Measurements from ENCODE around the gene FARP2. TPM values are rescaled to one million over a fixed set of nuclear protein-coding genes. Genes with fewer than 3 reads are reported as not detected.
"Not testable (repeated sequence)": the region's sequence is repeated elsewhere in the genome, so short reads cannot be mapped to it uniquely, and the experiment has no call there.

The FARP2 gene
- total and polyA plus RNA-seq, 4 donors: 5.8 to 30.9 (median 14.3) TPM

GRCh38 chr2:241422350-241422749, 66.3 kb downstream of the FARP2 start:
- TF ChIP-seq ZBTB33 (IDR thresholded peaks at IDR 0.05) (no peak), RXRA (IDR thresholded peaks at IDR 0.05) (peak; percentile 49 to 73), HNF4A (conservative IDR thresholded peaks at IDR 0.05) (peak in 1 of 2 donors; percentile 41)
- H3K4me1 ChIP-seq (ENCODE audit: control insufficient read depth in 4 of 4, insufficient read depth in 4 of 4, low read length in 3 of 4): peaks cover 0 to 12% (median 4%) of the 10 kb centered on the region in 4 donors
- peaks cover 2 to 19% (median 13%) of the 10 kb centered on the region in 4 donors for H3K36me3 ChIP-seq (ENCODE audit: control insufficient read depth in 4 of 4, insufficient read depth in 3 of 4, low read depth in 1 of 4, low read length in 3 of 4)
- WGBS: 37% methylated on average over 1 of the region's 1 CpG
- no peaks in the 10 kb centered on the region for H3K27me3 ChIP-seq (ENCODE audit: control insufficient read depth in 4 of 4, insufficient read depth in 4 of 4, low read length in 3 of 4)
- no peak overlapping the region for H3K27ac ChIP-seq (ENCODE audit: low read depth in 1 of 2, low read length in 2 of 2)
- no peak overlapping the region for H3K4me3 ChIP-seq (ENCODE audit: low read depth in 1 of 3, low read length in 3 of 3)
- no peak for DNase-seq (ENCODE audit: low spot score)
- H3K9me3 ChIP-seq (ENCODE audit: control insufficient read depth in 4 of 4, low read length in 3 of 4): no peaks in the 10 kb centered on the region
- no peak overlapping the region for H3K9ac ChIP-seq (ENCODE audit: low read depth in 1 of 2, low read length in 2 of 2)

DNA sequence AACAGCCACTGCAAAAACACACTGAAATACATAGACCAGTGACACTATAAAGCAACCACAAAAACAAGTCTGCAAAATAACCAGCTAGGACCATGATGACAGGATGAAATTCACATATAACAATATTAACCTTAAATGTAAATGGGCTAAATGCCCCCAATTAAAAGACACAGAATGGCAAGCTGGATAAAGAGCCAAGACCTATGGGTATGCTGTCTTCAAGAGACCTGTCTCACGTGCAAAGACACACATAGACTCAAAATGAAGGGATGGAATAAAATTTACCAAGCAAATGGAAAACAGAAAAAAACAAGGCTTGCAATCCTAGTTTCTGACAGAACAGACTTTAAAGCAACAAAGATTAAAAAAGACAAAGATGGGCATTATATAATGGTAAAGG, 67.4 kb downstream of the FARP2 start:
- not testable (repeated sequence) for DNase-seq (ENCODE audit: low spot score); H3K4me3 ChIP-seq (ENCODE audit: low read depth in 1 of 3, low read length in 3 of 3); H3K9me3 ChIP-seq (ENCODE audit: control insufficient read depth in 4 of 4, low read length in 3 of 4); H3K27me3 ChIP-seq (ENCODE audit: control insufficient read depth in 4 of 4, insufficient read depth in 4 of 4, low read length in 3 of 4); H3K9ac ChIP-seq (ENCODE audit: low read depth in 1 of 2, low read length in 2 of 2); H3K27ac ChIP-seq (ENCODE audit: low read depth in 1 of 2, low read length in 2 of 2)
- Histone ChIP-seq H3K36me3 (ENCODE audit: control insufficient read depth in 4 of 4, insufficient read depth in 3 of 4, low read depth in 1 of 4, low read length in 3 of 4) (peaks cover 0 to 12% (median 5%) of the 10 kb centered on the region in 4 donors), H3K4me1 (ENCODE audit: control insufficient read depth in 4 of 4, insufficient read depth in 4 of 4, low read length in 3 of 4) (peaks cover 0 to 12% (median 4%) of the 10 kb centered on the region in 4 donors)
- 96% methylated on average over 1 of the region's 1 CpG for WGBS

DNA sequence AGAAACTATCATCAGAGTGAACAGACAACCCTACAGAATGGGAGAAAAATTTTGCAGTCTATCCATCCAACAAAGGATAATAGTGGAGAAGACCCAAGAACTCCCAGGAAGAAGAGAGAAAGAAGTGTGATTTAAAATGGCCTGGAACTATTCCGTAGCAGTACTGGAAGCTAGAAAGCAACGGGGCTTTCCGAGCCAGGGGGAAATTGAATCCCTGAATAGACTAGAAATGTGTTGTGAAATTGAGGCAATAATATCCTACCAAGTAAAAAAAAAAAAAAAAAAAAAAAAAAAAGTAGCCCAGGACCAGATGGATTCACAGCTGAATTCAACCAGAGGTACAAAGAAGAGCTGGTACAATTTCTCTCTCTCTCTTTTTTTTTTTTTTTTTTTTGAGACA, 69.3 kb downstream of the FARP2 start:
- Histone ChIP-seq H3K27me3 (ENCODE audit: control insufficient read depth in 4 of 4, insufficient read depth in 4 of 4, low read length in 3 of 4) (no peaks in the 10 kb centered on the region), H3K4me1 (ENCODE audit: control insufficient read depth in 4 of 4, insufficient read depth in 4 of 4, low read length in 3 of 4) (peaks cover 0 to 12% (median 4%) of the 10 kb centered on the region in 4 donors), H3K27ac (ENCODE audit: low read depth in 1 of 2, low read length in 2 of 2) (no peak overlapping the region), H3K9ac (ENCODE audit: low read depth in 1 of 2, low read length in 2 of 2) (no peak overlapping the region), H3K9me3 (ENCODE audit: control insufficient read depth in 4 of 4, low read length in 3 of 4) (no peaks in the 10 kb centered on the region), H3K4me3 (ENCODE audit: low read depth in 1 of 3, low read length in 3 of 3) (no peak overlapping the region), H3K36me3 (ENCODE audit: control insufficient read depth in 4 of 4, insufficient read depth in 3 of 4, low read depth in 1 of 4, low read length in 3 of 4) (peaks cover 0 to 25% (median 15%) of the 10 kb centered on the region in 4 donors)
- WGBS: 98% methylated on average over 3 of the region's 3 CpGs
- no peak for DNase-seq (ENCODE audit: low spot score)
- TF ChIP-seq, protein P1, sequence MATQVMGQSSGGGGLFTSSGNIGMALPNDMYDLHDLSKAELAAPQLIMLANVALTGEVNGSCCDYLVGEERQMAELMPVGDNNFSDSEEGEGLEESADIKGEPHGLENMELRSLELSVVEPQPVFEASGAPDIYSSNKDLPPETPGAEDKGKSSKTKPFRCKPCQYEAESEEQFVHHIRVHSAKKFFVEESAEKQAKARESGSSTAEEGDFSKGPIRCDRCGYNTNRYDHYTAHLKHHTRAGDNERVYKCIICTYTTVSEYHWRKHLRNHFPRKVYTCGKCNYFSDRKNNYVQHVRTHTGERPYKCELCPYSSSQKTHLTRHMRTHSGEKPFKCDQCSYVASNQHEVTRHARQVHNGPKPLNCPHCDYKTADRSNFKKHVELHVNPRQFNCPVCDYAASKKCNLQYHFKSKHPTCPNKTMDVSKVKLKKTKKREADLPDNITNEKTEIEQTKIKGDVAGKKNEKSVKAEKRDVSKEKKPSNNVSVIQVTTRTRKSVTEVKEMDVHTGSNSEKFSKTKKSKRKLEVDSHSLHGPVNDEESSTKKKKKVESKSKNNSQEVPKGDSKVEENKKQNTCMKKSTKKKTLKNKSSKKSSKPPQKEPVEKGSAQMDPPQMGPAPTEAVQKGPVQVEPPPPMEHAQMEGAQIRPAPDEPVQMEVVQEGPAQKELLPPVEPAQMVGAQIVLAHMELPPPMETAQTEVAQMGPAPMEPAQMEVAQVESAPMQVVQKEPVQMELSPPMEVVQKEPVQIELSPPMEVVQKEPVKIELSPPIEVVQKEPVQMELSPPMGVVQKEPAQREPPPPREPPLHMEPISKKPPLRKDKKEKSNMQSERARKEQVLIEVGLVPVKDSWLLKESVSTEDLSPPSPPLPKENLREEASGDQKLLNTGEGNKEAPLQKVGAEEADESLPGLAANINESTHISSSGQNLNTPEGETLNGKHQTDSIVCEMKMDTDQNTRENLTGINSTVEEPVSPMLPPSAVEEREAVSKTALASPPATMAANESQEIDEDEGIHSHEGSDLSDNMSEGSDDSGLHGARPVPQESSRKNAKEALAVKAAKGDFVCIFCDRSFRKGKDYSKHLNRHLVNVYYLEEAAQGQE (IDR thresholded peaks at IDR 0.05): no peak
- TF ChIP-seq RXRA (IDR thresholded peaks at IDR 0.05) (no peak), HNF4G (IDR thresholded peaks at IDR 0.05) (no peak), ZBTB33 (IDR thresholded peaks at IDR 0.05) (no peak), RAD21 (IDR thresholded peaks at IDR 0.05) (no peak), NR2F2 (IDR thresholded peaks at IDR 0.05) (no peak), YY1 (IDR thresholded peaks at IDR 0.05) (no peak), FOXA1 (IDR thresholded peaks at IDR 0.05) (no peak), GABPA (IDR thresholded peaks at IDR 0.05 in 1 of 2, conservative IDR thresholded peaks at IDR 0.05 in 1 of 2) (no peak), HNF4A (conservative IDR thresholded peaks at IDR 0.05) (no peak), SP1 (IDR thresholded peaks at IDR 0.05) (no peak), TAF1 (conservative IDR thresholded peaks at IDR 0.05) (no peak), JUND (IDR thresholded peaks at IDR 0.05) (no peak), EGR1 (IDR thresholded peaks at IDR 0.05; ENCODE audit: low read depth in 2 of 2) (no peak), FOXA2 (IDR thresholded peaks at IDR 0.05) (no peak)
- TF ChIP-seq, protein P2, sequence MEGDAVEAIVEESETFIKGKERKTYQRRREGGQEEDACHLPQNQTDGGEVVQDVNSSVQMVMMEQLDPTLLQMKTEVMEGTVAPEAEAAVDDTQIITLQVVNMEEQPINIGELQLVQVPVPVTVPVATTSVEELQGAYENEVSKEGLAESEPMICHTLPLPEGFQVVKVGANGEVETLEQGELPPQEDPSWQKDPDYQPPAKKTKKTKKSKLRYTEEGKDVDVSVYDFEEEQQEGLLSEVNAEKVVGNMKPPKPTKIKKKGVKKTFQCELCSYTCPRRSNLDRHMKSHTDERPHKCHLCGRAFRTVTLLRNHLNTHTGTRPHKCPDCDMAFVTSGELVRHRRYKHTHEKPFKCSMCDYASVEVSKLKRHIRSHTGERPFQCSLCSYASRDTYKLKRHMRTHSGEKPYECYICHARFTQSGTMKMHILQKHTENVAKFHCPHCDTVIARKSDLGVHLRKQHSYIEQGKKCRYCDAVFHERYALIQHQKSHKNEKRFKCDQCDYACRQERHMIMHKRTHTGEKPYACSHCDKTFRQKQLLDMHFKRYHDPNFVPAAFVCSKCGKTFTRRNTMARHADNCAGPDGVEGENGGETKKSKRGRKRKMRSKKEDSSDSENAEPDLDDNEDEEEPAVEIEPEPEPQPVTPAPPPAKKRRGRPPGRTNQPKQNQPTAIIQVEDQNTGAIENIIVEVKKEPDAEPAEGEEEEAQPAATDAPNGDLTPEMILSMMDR (IDR thresholded peaks at IDR 0.05; ENCODE audit: low read depth, low read length, missing input control): no peak
- TF ChIP-seq, protein P3, sequence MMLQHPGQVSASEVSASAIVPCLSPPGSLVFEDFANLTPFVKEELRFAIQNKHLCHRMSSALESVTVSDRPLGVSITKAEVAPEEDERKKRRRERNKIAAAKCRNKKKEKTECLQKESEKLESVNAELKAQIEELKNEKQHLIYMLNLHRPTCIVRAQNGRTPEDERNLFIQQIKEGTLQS (IDR thresholded peaks at IDR 0.05): no peak
- TF ChIP-seq, protein P4, sequence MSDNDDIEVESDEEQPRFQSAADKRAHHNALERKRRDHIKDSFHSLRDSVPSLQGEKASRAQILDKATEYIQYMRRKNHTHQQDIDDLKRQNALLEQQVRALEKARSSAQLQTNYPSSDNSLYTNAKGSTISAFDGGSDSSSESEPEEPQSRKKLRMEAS (IDR thresholded peaks at IDR 0.05): no peak

Data from liver (tissue), 9 donors.